HCT116 (cell line): ENCODE results near the gene KISS1R. TPM values are rescaled to one million over a fixed set of nuclear protein-coding genes. Genes with fewer than 3 reads are reported as not detected.

ENCODE experiments used
- ATAC-seq: fragments of 200-7000 bp; cut with Tn5 transposase; 2 replicates; pipeline ENCODE4 v1.9.1; 2020; ENCODE audit warnings: mild to moderate bottlenecking, moderate library complexity
- Bru-seq: library from RNA; stranded (reverse); fragments of 400-500 nt; gene quantifications from one replicate; lab custom pipeline; 2021; lab: Mats Ljungman, UMichigan
- BruChase-seq, 2 experiments: library from RNA; stranded (reverse); fragments of 400-500 nt; gene quantifications; one replicate each; lab custom pipeline; 2021; lab: Mats Ljungman, UMichigan
- BruUV-seq: library from RNA; stranded (reverse); fragments of 400-500 nt; replicated peaks from 2 replicates; lab custom pipeline; 2021; lab: Mats Ljungman, UMichigan
- CTCF ChIA-PET: fragments of 300-600 bp; sonication (Branson Sonifier 250); formaldehyde crosslinking; loops from one replicate; lab custom pipeline; 2021; ENCODE audit warnings: antibody characterized with exemption; lab: Charles Lee
- POLR2A ChIA-PET: fragments of 300-600, 350-600 bp; sonication (Branson Sonifier 250); formaldehyde crosslinking; loops from one replicate; lab custom pipeline; 2021; ENCODE audit warnings: antibody characterized with exemption; lab: Charles Lee
- RAD21 ChIA-PET, 2 experiments: fragments of 300-600 bp; sonication (Branson Sonifier 250); formaldehyde crosslinking; loops; one replicate each; lab custom pipeline; 2023; ENCODE audit warnings: low total read pairs in 2 of 2; ENCODE audit not compliant: uncharacterized antibody in 2 of 2, unreplicated experiment in 2 of 2, low non-redundant PET in 1 of 2; lab: Charles Lee
- DNase-seq: peaks from one replicate; pipeline ENCODE4 v3.0.0-alpha.2; 2010; ENCODE audit warnings: low read depth, low spot score
- H2AFZ ChIP-seq: fragments of 200-600 bp; shearing (Covaris generic), sonication (generic); 2 replicates; pipeline ENCODE4 v1.6.1; 2017; ENCODE audit warnings: low read depth, mixed run types, mixed read lengths, antibody characterized with exemption, low read length; ENCODE audit not compliant: poor library complexity, severe bottlenecking
- H3K27ac ChIP-seq: 2 replicates; pipeline ENCODE4 v1.5.1; 2012; ENCODE audit warnings: low read depth, low read length
- H3K27me3 ChIP-seq: fragments of 200-600 bp; sonication (generic); 2 replicates; pipeline ENCODE4 v1.6.1; 2016; ENCODE audit warnings: mixed run types, low read length, mixed read lengths; ENCODE audit not compliant: insufficient read depth
- H3K36me3 ChIP-seq, 2 experiments: fragments of 200-500 bp in 1 of 2; fragments of 200-600 bp in 1 of 2; sonication (Bioruptor generic) in 1 of 2; sonication (generic) in 1 of 2; 2 replicates each; pipeline versions ENCODE4 v1.5.1 to v1.6.1; 2014 to 2016; ENCODE audit warnings: low read length in 2 of 2, inconsistent platforms in 1 of 2, mixed read lengths in 1 of 2, mixed run types in 1 of 2; ENCODE audit not compliant: insufficient read depth in 2 of 2, control insufficient read depth in 1 of 2
- H3K4me1 ChIP-seq, 2 experiments: fragments of 200-600 bp in 1 of 2; sonication (generic) in 1 of 2; 2 replicates each; pipeline versions ENCODE4 v1.5.1 to v1.6.1; 2012 to 2017; ENCODE audit warnings: low read length in 2 of 2, inconsistent platforms in 1 of 2, mild to moderate bottlenecking in 1 of 2, mixed read lengths in 1 of 2, mixed run types in 1 of 2, moderate library complexity in 1 of 2; ENCODE audit not compliant: insufficient read depth in 2 of 2, control insufficient read depth in 1 of 2
- H3K4me2 ChIP-seq: fragments of 200-600 bp; sonication (generic); 2 replicates; pipeline ENCODE4 v1.6.1; 2017; ENCODE audit warnings: mixed run types, low read length, mixed read lengths
- H3K4me3 ChIP-seq, 2 experiments: fragments of 200-600 bp in 1 of 2; sonication (generic) in 1 of 2; replicated peaks in 1 of 2; 2 replicates each; pipeline ENCODE4 v1.5.1; 2011 to 2016; ENCODE audit warnings: low read length in 2 of 2, control low read depth in 1 of 2, low read depth in 1 of 2, mild to moderate bottlenecking in 1 of 2, mixed read lengths in 1 of 2, mixed run types in 1 of 2
- H3K79me2 ChIP-seq: fragments of 200-600 bp; sonication (generic); 2 replicates; pipeline ENCODE4 v1.6.1; 2017; ENCODE audit warnings: mild to moderate bottlenecking, mixed run types, low read length, moderate library complexity, mixed read lengths; ENCODE audit not compliant: insufficient read depth
- H3K9ac ChIP-seq: fragments of 200-600 bp; sonication (generic); 2 replicates; pipeline ENCODE4 v1.6.1; 2016; ENCODE audit warnings: low read length, mixed read lengths
- H3K9me2 ChIP-seq: fragments of 200-600 bp; sonication (generic), shearing (Covaris generic); 2 replicates; pipeline ENCODE4 v1.6.1; 2017; ENCODE audit warnings: mixed run types, mild to moderate bottlenecking, moderate library complexity; ENCODE audit not compliant: insufficient read depth
- H3K9me3 ChIP-seq, 2 experiments: fragments of 200-500 bp in 1 of 2; fragments of 200-600 bp in 1 of 2; sonication (Bioruptor generic) in 1 of 2; sonication (generic) in 1 of 2; 2 replicates each; pipeline ENCODE4 v1.6.1; 2014 to 2017; ENCODE audit warnings: low read length in 2 of 2, mixed read lengths in 2 of 2, inconsistent platforms in 1 of 2, low read depth in 1 of 2, mild to moderate bottlenecking in 1 of 2, mixed run types in 1 of 2, moderate library complexity in 1 of 2; ENCODE audit not compliant: control insufficient read depth in 1 of 2, insufficient read depth in 1 of 2
- H4K20me1 ChIP-seq: fragments of 200-600 bp; sonication (generic), shearing (Covaris generic); 2 replicates; pipeline ENCODE4 v1.6.1; 2017; ENCODE audit warnings: mixed run types, mild to moderate bottlenecking, moderate library complexity; ENCODE audit not compliant: insufficient read depth
- CEBPB ChIP-seq: IDR thresholded peaks from 2 replicates; pipeline ENCODE4 v1.6.1; 2012; ENCODE audit warnings: low read depth
- EGR1 ChIP-seq: IDR thresholded peaks from 2 replicates; pipeline ENCODE4 v1.6.1; 2012; ENCODE audit warnings: low read depth
- ELF1 ChIP-seq: IDR thresholded peaks from 2 replicates; pipeline ENCODE4 v1.6.1; 2012; ENCODE audit warnings: low read depth, borderline replicate concordance
- EZH2 ChIP-seq: fragments of 200-600 bp; sonication (generic); IDR thresholded peaks from 2 replicates; pipeline ENCODE4 v1.6.1; 2017; ENCODE audit warnings: antibody characterized with exemption, mixed run types
- FOSL1 ChIP-seq: IDR thresholded peaks from 2 replicates; pipeline ENCODE4 v1.6.1; 2012; ENCODE audit warnings: low read depth
- JUND ChIP-seq: IDR thresholded peaks from 2 replicates; pipeline ENCODE4 v1.6.1; 2012
- POLR2A ChIP-seq: IDR thresholded peaks from 2 replicates; pipeline ENCODE4 v1.7.0; 2011; ENCODE audit warnings: borderline replicate concordance; ENCODE audit not compliant: insufficient read depth, insufficient read length; ENCODE audit errors: extremely low read depth
- POLR2AphosphoS5 ChIP-seq: IDR thresholded peaks from 2 replicates; pipeline ENCODE4 v1.6.1; 2011; ENCODE audit warnings: mild to moderate bottlenecking, low read depth, low read length, moderate library complexity
- SP1 ChIP-seq: IDR thresholded peaks from 2 replicates; pipeline ENCODE4 v1.6.1; 2012; ENCODE audit warnings: low read depth
- SRF ChIP-seq: IDR thresholded peaks from 2 replicates; pipeline ENCODE4 v1.6.1; 2012; ENCODE audit warnings: low read depth
- TCF7L2 ChIP-seq: IDR thresholded peaks from 2 replicates; pipeline ENCODE4 v1.7.0; 2011; ENCODE audit warnings: borderline replicate concordance, inconsistent platforms; ENCODE audit not compliant: insufficient read depth, insufficient read length; ENCODE audit errors: extremely low read depth
- YY1 ChIP-seq: IDR thresholded peaks from 2 replicates; pipeline ENCODE4 v1.6.1; 2011; ENCODE audit warnings: low read length, low read depth, moderate library complexity, mild to moderate bottlenecking; ENCODE audit not compliant: insufficient replicate concordance; ENCODE audit errors: extremely low read depth
- ZFX ChIP-seq: fragments of 450-650 bp; IDR thresholded peaks from 2 replicates; pipeline ENCODE4 v1.6.1; 2017
- intact Hi-C: fragments of 100-400 bp; cut with micrococcal nuclease; formaldehyde crosslinking; loops from 2 replicates; pipeline ENCODE4 v1.10.0; 2022
- long read RNA-seq: library from polyadenylated mRNA; unstranded; transcript quantifications from one replicate; pipeline ENCODE4 v2.0.0, GENCODE V29; 2021; ENCODE audit not compliant: unreplicated experiment
- polyA plus RNA-seq: library from polyadenylated mRNA; unstranded; fragments of >200 nt; gene quantifications from 2 replicates; pipeline ENCODE4 v1.2.1, GENCODE V29; 2012; ENCODE audit warnings: missing spikeins
- total RNA-seq: library from RNA; stranded (reverse); gene quantifications from one replicate; pipeline ENCODE4 v1.2.1, GENCODE V29; 2021; ENCODE audit not compliant: unreplicated experiment
- TF ChIP-seq, protein P1 (sequence below): IDR thresholded peaks from 2 replicates; pipeline ENCODE4 v1.6.1; 2012; ENCODE audit warnings: low read depth
- TF ChIP-seq, protein P2 (sequence below): IDR thresholded peaks from 2 replicates; pipeline ENCODE4 v1.6.1; 2012
- TF ChIP-seq, protein P3 (sequence below): IDR thresholded peaks from 2 replicates; pipeline ENCODE4 v1.6.1; 2012
- TF ChIP-seq, protein P4 (sequence below), 3 experiments: fragments of 200-600 bp in 1 of 3; sonication (generic) in 1 of 3; IDR thresholded peaks in 2 of 3; conservative IDR thresholded peaks in 1 of 3; 2 replicates each; pipeline ENCODE4 v1.5.1; 2012 to 2017; ENCODE audit warnings: low read depth in 2 of 3, low read length in 2 of 3, antibody characterized with exemption in 1 of 3, borderline replicate concordance in 1 of 3, control low read depth in 1 of 3, mild to moderate bottlenecking in 1 of 3, mixed read lengths in 1 of 3, mixed run types in 1 of 3, moderate library complexity in 1 of 3; ENCODE audit not compliant: insufficient read depth in 1 of 3

The KISS1R gene
- 5.9 TPM for total RNA-seq
- 3.7 and 4.2 TPM in 2 replicates for polyA plus RNA-seq
- Bru-seq, nascent RNA, result percentile 26 among the genes with signal in this experiment
- percentile 30 among the genes with signal in this experiment for BruChase-seq, experiment 1, labeled RNA remaining after a 6-hour chase
- percentile 38 among the genes with signal in this experiment for BruChase-seq, experiment 2, labeled RNA remaining after a 2-hour chase
- long read RNA-seq, partial matches to known transcripts, result 9 of 16 reads
- long read RNA-seq, other reads (novel, unspliced or antisense), result 2 of 16 reads

DNA sequence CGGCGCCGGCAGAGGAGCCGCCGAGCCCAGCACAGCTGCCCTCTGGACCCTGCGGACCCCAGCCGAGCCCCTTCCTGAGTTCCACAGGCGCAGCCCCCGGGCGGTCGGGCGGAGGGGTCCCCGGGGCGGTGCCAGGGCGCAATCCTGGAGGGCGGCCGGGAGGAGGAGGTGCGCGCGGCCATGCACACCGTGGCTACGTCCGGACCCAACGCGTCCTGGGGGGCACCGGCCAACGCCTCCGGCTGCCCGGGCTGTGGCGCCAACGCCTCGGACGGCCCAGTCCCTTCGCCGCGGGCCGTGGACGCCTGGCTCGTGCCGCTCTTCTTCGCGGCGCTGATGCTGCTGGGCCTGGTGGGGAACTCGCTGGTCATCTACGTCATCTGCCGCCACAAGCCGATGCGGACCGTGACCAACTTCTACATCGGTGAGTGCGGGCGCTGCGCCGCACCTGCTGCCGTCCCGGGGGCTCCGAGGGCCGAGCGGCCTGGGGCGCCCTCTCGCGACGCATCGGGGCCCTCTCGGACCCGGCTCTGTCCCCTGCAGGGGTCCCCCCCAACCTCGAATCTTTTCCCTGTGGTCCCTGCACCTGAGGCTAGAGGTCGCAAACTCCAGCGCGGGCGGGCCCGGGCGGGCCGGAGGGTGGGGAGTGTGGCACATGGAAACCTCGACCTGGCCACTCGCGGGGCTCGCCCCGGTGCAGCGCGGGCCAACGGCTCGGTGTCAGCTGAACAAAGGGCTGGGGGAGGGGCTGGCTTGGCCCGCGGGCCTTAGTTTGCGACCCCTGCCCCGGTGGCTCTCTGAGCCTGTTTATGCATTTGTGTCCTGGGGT, at the start of gene KISS1R:
TSS of gene KISS1R (plus strand) at position 11 of the 829 bp plus-strand sequence. CDS start at position 181, 170 bp downstream.
- no peaks in the 10 kb centered on the region for H3K27me3 ChIP-seq
- H3K9me3 ChIP-seq, result no peaks in the 10 kb centered on the region
- ChIA-PET CTCF (no interaction called here), RAD21 (interaction anchor here (0.5 to 0.7 kb wide), 2 partner anchors 57 to 148 kb away, joined by 3 read pairs; no protein-coding TSS in a partner anchor), POLR2A (no interaction called here)
- no peaks in the 10 kb centered on the region for H4K20me1 ChIP-seq
- H3K4me2 ChIP-seq, result peak within 1 kb of the TSS; percentile 98
- no TSS peak for BruUV-seq
- peak within 1 kb of the TSS; percentile 71 for H3K9ac ChIP-seq
- H3K79me2 ChIP-seq, result peaks cover 3% of the 10 kb centered on the region; the same call in 1 of the 2 replicates
- ATAC-seq, result peak; percentile 65
- H2AFZ ChIP-seq, result peak within 1 kb of the TSS; percentile 40
- peak within 1 kb of the TSS; percentile 71; the same call in 1 of the 2 replicates for H3K27ac ChIP-seq
- intact Hi-C loops, result loop anchor here (1.0 kb wide), 2 partner anchors 34 to 147 kb away; no protein-coding TSS in a partner anchor
- peak within 1 kb of the TSS; percentile 47 to 67 for H3K4me3 ChIP-seq
- H3K9me2 ChIP-seq, result no peaks in the 10 kb centered on the region
- no peak for DNase-seq
- peaks cover 6 to 32% of the 10 kb centered on the region in 2 experiments for H3K4me1 ChIP-seq
- no peaks in the 10 kb centered on the region for H3K36me3 ChIP-seq
- TF ChIP-seq POLR2AphosphoS5 (no peak), SP1 (no peak), POLR2A (peak; percentile 41), SRF (no peak), EZH2 (no peak), ZFX (peak; percentile 14; the same call in 1 of the 2 replicates), YY1 (no peak), TCF7L2 (no peak), ELF1 (no peak), JUND (no peak), EGR1 (no peak), FOSL1 (no peak), CEBPB (no peak)
- TF ChIP-seq, protein P1, sequence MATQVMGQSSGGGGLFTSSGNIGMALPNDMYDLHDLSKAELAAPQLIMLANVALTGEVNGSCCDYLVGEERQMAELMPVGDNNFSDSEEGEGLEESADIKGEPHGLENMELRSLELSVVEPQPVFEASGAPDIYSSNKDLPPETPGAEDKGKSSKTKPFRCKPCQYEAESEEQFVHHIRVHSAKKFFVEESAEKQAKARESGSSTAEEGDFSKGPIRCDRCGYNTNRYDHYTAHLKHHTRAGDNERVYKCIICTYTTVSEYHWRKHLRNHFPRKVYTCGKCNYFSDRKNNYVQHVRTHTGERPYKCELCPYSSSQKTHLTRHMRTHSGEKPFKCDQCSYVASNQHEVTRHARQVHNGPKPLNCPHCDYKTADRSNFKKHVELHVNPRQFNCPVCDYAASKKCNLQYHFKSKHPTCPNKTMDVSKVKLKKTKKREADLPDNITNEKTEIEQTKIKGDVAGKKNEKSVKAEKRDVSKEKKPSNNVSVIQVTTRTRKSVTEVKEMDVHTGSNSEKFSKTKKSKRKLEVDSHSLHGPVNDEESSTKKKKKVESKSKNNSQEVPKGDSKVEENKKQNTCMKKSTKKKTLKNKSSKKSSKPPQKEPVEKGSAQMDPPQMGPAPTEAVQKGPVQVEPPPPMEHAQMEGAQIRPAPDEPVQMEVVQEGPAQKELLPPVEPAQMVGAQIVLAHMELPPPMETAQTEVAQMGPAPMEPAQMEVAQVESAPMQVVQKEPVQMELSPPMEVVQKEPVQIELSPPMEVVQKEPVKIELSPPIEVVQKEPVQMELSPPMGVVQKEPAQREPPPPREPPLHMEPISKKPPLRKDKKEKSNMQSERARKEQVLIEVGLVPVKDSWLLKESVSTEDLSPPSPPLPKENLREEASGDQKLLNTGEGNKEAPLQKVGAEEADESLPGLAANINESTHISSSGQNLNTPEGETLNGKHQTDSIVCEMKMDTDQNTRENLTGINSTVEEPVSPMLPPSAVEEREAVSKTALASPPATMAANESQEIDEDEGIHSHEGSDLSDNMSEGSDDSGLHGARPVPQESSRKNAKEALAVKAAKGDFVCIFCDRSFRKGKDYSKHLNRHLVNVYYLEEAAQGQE, result no peak
- TF ChIP-seq, protein P2, sequence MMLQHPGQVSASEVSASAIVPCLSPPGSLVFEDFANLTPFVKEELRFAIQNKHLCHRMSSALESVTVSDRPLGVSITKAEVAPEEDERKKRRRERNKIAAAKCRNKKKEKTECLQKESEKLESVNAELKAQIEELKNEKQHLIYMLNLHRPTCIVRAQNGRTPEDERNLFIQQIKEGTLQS, result no peak
- TF ChIP-seq, protein P3, sequence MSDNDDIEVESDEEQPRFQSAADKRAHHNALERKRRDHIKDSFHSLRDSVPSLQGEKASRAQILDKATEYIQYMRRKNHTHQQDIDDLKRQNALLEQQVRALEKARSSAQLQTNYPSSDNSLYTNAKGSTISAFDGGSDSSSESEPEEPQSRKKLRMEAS, result peak; percentile 76
- TF ChIP-seq, protein P4, sequence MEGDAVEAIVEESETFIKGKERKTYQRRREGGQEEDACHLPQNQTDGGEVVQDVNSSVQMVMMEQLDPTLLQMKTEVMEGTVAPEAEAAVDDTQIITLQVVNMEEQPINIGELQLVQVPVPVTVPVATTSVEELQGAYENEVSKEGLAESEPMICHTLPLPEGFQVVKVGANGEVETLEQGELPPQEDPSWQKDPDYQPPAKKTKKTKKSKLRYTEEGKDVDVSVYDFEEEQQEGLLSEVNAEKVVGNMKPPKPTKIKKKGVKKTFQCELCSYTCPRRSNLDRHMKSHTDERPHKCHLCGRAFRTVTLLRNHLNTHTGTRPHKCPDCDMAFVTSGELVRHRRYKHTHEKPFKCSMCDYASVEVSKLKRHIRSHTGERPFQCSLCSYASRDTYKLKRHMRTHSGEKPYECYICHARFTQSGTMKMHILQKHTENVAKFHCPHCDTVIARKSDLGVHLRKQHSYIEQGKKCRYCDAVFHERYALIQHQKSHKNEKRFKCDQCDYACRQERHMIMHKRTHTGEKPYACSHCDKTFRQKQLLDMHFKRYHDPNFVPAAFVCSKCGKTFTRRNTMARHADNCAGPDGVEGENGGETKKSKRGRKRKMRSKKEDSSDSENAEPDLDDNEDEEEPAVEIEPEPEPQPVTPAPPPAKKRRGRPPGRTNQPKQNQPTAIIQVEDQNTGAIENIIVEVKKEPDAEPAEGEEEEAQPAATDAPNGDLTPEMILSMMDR (IDR thresholded peaks at IDR 0.05 in 2 of 3, conservative IDR thresholded peaks at IDR 0.05 in 1 of 3; ENCODE audit: borderline replicate concordance in 1 of 3, insufficient read depth in 1 of 3, low read depth in 2 of 3, low read length in 2 of 3), result peak; percentile 70 to 98 (median 74)
